GM21526 (cell line): ENCODE results near the gene FHAD1.

Experiments
- ATAC-seq: cut with Tn5 transposase; IDR thresholded peaks from one replicate; pipeline ENCODE4 v1.9.1; 2021; ENCODE audit warnings: moderate library complexity; ENCODE audit not compliant: unreplicated experiment, low FRiP score

The FHAD1 gene

GRCh38 chr1:15323989-15324868 lies 77.2 kb downstream of the FHAD1 start:
- ATAC-seq: no peak

- no peak for ATAC-seq
Observed at GRCh38 chr1:15324869-15325335, 77.9 kb downstream of the FHAD1 start.

GRCh38 chr1:15325375-15326085 lies 78.5 kb downstream of the FHAD1 start:
- ATAC-seq: no peak

GRCh38 chr1:15326691-15327588 lies 79.9 kb downstream of the FHAD1 start:
- no peak for ATAC-seq

- no peak for ATAC-seq
Observed at GRCh38 chr1:15328351-15329103, 81.5 kb downstream of the FHAD1 start.

- no peak for ATAC-seq
Observed at GRCh38 chr1:15329104-15329820, 82.2 kb downstream of the FHAD1 start.

- no peak for ATAC-seq
Observed at GRCh38 chr1:15330028-15330427, 83.0 kb downstream of the FHAD1 start.

GRCh38 chr1:15331180-15331579 lies 84.2 kb downstream of the FHAD1 start:
- no peak for ATAC-seq

DNA sequence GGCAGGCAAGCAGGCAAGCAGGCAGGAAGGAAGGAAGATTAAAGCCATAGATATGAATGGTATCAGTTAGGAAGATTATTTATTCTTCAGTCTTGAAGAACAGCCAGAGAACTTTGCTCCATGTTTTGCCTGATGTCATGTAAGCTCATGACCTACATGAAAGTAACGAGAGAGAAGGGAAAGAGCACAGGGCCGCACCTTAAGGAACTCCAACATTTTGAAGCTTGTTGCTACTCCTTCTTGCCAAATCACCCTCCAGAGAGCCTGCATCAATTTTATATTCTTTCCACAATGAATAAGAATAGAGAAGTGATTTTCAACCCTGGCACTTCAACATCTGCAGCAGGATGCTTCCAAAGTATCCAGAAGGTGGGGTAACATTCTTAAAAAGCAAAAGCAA lies 84.7 kb downstream of the FHAD1 start:
- no peak for ATAC-seq

DNA sequence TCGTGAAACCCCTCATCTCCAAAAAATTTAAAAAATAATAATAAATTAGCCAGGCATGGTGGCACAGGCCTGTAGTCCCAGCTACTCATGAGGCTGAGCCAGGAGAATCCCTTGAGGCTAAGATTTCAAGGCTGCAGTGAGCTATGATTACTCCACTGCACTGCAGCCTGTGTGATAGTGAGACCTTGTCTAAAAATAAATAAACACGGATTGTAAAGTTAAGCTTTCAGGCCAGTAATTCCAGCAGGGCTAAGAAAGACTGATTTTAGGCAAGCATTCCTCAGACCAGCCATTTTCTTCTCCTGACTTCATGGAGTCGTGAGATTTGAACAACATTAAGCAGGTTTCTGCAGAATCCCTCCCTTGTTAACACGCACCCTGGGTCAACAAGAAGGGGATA lies 85.5 kb downstream of the FHAD1 start:
- no peak for ATAC-seq

- ATAC-seq: no peak
Observed at GRCh38 chr1:15332952-15333715, 86.1 kb downstream of the FHAD1 start.

DNA sequence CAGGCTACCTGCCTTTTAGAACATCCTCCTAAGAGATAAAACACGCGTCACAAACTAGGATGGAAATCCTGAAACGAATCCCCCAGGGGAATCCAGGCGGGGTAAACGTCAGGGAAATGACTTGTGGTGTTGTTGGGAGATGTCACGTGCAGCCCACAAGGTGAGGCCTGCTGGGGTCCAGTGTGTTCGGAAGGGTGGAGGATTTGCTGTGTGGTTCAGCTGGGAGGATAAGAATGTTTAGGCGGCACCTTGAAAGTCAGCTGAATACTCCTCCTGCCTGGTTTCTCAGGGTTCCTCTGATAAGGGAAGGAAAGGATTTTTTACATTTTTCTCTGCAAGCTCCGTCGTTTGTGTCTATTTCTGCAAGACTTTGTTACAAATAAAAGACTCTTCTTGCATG lies 88.0 kb downstream of the FHAD1 start:
- ATAC-seq: no peak

DNA sequence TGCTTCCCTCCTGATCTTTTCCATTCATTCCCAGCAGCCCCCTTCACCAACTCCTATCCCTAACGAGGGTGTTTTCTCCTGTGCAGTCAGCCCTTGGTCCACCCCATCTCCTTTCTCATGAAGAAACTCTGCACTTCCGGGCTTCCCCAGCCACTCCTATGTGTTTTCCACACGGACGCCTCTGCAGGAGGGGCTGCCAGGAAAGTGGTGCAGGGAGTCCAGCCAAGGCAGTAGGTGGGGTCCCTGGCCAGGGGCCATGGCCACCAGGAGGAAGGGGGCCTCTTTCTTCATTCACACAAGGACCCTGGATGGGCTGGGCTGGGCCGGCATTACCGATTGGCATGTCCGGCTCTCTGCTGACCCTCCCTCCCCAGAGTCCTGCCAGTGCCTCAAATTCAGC lies 89.8 kb downstream of the FHAD1 start:
- ATAC-seq: no peak

DNA sequence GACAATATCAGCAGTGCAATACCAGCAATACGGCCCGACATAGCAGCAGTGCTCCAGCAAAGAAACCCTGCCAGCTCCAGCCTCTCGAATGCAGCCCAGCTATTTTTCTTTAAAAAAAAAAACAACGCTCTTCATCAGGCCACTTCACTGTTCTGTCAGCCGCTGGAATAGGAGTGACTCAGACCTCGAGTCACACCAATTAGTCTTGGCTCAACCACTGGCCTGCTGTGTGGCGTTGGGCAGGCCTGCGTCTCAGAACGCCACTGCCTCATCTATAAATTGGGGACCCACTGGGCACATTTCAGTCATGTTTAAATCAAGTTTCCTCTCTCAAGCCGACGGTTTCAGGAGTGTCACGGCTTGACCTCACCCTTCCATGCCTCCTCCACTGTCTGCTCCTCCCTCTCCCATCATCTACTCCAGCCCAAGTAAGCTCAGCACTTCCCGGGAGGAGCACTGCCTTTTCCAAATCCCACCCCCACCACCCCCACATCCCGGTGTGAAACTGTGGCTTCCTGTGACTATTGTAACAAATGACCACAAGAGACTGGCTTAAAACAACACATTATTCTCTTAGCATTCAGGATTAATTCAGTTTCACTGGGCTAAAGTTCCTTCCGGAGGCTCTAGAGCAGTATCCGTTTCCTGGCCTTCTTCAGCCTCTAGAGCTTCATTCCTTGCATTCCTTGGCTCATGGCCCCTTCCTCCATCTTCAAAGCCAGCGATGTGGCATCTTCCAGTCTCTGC lies 90.8 kb downstream of the FHAD1 start:
- no peak for ATAC-seq

DNA sequence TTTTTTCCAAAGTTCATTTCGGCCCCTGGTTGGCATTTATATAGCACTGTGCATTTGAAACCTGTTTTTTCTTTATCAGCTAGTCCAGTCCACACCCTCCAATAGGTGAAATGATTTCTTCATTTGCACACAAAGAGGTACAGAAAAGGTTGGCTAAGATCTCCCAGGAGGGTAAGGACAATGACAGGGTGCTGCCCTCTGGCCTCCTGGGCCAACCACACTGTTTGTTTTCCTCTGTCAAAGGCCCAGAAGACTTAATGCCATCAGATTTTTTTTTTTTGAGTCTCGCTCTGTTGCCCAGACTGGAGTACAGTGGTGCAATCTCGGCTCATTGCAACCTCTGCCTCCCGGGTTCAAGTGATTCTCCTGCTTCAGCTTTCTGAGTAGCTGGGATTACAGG lies 92.5 kb downstream of the FHAD1 start:
- no peak for ATAC-seq

- ATAC-seq: no peak
Observed at GRCh38 chr1:15341228-15341627, 94.2 kb downstream of the FHAD1 start.

GRCh38 chr1:15341634-15342407 lies 94.8 kb downstream of the FHAD1 start:
- ATAC-seq: no peak
